NOMO-1 treated with dmso at 0.1 percent for 144 hours (cell line): ENCODE measurements around the gene ACBD6.

Source experiments
- DNase-seq: peaks from one replicate; lab custom pipeline; 2025; ENCODE audit not compliant: unreplicated experiment; lab: John Stamatoyannopoulos, UW

The ACBD6 gene

GRCh38 chr1:180247580-180247979, 254.8 kb downstream of the ACBD6 start:
- DNase-seq, result no peak

- DNase-seq, result no peak
Measured at GRCh38 chr1:180247061-180247460, 255.3 kb downstream of the ACBD6 start.

- DNase-seq, result no peak
Measured at GRCh38 chr1:180246579-180246978, 255.8 kb downstream of the ACBD6 start.

- DNase-seq, result no peak
Measured at GRCh38 chr1:180244840-180245239, 257.5 kb downstream of the ACBD6 start.

GRCh38 chr1:180243517-180244221, 258.7 kb downstream of the ACBD6 start:
- no peak for DNase-seq

GRCh38 chr1:180241716-180242544, 260.4 kb downstream of the ACBD6 start:
- DNase-seq, result no peak

GRCh38 chr1:180239145-180240096, 263.0 kb downstream of the ACBD6 start:
- DNase-seq, result no peak

- no peak for DNase-seq
Measured at GRCh38 chr1:180238675-180239074, 263.7 kb downstream of the ACBD6 start.
